Occipital lobe (tissue), 2 donors: ENCODE data around the gene PBX1. TPM values are rescaled to one million over a fixed set of nuclear protein-coding genes. Genes with fewer than 3 reads are reported as not detected.

Experiments
- DNase-seq: peaks from one replicate; lab custom pipeline; 2025; lab: John Stamatoyannopoulos, UW
- total RNA-seq: library from RNA; depleted of rRNA; stranded (reverse); fragments of >200 nt; gene quantifications from one replicate; pipeline ENCODE4 v1.2.3, GENCODE V29; 2014

Gene PBX1
- total RNA-seq, 1 donor from 2014 or later = 169 TPM

DNA sequence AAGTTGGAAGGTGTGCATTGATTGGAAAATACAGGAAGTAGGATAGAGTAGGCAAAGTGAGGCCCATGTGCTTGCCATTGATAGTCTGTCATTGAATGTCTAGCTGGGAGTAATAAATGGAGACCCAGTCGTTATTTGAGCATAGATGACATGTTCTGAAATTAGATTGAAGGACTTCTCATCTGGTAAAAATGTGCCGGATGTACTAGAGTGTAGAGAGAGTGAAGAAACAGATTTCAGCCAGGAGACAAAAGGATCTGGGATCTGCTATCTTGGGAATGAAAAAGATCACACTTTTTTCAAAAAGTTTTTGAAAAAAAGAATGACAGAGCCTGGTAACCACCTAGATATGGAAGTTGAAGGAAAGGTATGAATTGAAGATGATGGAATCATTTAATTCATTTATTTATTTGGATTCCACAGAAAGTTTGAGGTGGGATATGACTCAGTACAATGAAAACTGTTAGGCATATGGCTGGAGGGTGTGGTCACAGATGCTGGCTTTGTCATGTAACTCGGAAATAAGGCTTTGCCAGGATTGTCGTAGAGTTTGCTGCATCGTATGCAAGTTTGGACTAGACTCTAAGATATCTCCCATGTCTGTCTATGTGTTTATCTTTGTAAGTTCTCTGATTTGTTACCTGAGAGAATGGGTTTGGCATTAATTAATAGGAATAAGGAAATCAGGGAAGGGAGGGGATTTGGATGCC is 137.1 kb downstream of the PBX1 start:
- DNase-seq = no peak

DNA sequence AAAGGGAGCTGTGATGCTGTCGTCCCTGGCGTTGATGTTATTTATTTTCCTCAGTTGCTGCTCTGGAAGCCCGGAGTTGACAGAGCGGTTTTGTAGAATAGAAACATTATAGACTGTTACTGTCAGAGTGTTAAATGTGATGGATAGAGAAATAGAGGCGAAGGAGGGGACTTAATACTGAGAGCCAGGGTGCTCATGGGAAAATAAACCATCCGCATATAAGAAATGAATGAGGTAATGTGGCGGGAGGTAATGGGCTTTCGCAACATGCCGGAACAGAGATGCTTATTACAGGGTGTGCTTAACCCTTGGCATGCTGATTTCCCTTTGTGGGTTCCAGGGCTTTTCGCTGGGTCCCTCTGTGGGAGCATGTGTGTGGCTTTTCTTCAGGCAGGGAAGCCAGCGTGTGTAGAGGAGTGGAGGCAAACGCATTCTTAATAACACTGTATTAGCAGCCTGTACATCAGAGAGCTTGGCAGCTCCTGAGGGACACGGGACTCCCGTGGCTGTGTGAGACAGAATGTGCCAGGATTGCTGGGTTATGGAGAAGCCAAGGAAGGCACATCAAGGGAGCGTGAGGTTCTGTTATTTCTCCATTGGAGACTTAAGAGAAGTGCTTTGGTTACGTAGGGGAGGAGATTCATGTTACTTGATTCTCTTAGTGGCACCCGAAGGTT is 141.0 kb downstream of the PBX1 start:
- DNase-seq = peak; percentile 33

DNA sequence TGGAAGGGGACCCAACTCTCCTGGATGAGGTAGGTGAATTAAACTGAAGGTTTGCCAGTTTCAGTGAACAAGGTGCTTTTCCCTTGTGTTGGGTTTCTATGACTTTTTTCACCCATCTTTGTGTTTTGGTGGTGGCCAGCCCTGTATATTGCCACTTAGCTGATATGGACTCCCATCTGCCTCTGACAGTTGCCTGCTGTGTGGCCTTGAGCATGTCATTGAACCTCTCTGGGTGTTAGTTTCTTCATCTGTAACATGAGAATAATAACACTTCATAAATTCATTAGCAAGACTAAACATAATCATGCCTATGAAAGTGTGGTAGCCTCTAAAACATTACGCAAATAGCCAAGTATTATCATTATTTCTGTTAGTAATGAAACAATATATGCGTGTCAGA is 141.7 kb downstream of the PBX1 start:
- no peak for DNase-seq

DNA sequence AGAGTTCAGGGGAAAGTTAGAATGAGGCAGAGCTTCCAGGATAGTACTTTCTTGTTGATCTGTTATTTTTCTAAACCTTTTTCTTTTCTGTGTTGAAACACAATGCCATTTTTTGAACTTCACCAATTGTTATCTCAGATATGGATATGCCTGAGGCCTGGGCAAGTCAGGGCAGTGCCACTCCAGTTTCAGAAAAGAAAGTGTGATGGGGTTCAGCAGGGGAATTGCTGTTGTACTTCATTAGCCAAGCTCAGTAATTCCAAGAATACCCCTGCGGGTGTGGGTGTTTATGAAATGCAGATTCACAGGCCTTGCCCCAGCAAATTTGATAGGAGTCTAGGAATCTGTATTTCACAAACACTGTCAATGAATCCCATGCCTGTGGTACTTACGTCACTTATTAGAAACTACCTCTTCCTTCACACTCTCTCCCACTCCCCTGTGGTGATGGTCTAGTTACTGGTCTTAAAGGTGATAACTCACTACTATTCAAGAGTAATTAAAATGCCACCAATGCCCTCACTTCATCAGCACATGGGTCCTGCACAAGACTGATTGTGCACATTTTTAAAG is 142.3 kb downstream of the PBX1 start:
- DNase-seq = no peak

DNA sequence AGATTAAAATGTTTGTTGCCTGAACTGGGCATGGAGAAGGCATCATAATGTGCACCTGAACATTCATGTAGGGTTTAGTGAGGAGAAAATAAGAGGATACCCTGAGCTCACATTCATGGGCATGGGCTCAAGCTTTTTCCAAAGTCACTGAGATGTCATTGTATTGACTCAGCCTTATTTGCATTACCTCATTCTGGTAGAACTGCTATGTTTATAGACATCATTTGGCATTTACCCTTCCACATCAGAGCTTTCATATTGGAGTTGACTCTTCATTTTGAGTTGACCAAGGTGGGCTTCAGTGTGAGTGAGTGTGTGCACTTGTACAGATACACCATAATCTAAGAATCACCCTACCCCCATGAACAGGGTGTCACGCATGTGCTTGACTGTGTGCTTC is 143.2 kb downstream of the PBX1 start:
- no peak for DNase-seq

DNA sequence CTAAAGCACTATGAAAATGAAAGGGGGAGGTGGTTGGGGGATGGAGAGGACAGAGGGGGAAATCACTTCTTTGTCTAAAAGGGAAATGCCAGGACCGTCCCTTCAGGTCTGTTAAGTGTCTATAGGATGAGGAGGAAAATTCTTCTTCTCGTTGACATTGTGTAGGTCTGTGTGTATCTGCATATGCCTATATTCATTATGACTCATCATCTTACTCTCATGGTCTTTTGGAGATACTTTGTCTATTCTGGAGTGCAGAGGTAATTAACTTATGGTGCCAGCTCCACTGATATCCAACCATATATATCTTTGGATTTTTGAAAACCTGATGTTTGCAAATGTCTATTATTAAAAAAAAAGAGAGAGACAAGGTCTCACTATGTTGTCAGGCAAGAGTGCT is 143.7 kb downstream of the PBX1 start:
- no peak for DNase-seq

DNA sequence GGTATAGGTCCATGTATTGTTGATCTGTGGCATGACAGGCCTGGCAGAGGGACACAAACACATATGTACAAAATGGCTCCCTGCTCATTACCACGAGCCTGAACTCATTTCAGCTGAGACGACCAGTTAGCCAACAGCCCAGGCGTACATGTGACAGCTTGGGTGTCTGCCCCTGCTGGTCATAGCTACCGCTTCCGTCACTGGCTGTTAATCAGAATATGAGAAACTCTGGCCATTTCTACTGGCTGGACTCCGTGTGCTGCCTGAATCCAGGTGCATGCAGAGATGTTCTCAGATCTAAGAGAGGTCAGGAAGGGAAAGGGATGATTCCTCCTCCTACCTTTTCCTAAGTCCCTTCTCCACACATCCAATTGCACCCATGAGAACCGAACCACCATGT is 144.5 kb downstream of the PBX1 start:
- DNase-seq = no peak

DNA sequence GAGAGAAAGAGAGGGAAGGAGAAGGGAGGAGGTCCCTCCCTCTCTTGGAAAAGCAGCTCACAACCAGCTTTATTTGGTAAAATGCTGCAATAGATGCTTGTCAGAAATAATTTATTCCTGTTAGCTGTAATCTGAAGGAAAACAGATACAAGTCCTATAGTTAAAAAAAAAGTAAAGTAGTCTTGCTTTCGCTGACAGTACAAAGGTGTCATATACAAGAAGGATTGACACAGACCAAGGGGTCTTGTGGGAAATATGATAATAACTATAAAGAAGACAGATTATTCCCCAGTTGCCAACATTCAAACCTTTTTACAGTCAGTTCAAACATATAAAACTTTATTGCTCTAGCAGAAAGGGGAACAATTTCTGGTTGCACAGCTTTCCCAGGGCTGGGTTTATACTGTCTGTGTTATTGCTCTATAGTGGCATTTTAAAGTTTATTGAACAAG is 145.0 kb downstream of the PBX1 start:
- no peak for DNase-seq

DNA sequence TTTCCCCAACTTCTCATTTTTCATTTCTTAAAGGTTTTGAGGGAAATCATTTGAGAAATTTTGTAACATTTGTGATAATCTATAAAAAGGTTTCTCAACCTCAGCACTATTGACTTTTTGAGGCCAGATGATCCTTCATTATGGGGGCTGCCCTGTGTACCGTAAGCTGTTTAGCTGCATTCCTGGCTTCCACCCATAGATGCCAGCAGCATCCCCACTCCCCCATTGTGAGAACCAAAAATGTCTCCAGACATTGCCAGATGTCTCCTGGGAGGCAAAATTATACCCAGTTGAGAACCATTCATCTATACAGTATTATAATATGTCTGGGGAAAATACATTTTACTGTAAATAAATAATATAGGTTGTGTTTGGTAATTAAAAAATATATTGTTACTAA is 146.0 kb downstream of the PBX1 start:
- no peak for DNase-seq

DNA sequence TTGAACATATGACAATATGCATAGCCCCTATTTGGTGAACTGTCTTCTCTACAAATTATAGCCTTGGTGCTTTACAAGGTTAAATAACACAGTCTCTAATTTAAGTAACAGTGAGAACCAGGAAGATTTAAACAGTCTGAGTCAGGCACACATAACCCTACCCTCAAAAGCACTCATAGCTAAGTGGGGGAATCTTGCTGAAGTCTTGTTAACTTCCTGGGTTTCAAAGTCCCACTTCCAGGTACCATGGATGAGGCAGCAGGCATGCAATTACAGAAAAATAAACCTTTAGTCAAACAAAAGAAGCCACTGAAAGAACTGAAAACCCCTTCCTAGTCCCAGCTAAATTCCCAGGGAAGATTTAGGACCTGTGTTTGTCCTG is 147.6 kb downstream of the PBX1 start:
- no peak for DNase-seq

DNA sequence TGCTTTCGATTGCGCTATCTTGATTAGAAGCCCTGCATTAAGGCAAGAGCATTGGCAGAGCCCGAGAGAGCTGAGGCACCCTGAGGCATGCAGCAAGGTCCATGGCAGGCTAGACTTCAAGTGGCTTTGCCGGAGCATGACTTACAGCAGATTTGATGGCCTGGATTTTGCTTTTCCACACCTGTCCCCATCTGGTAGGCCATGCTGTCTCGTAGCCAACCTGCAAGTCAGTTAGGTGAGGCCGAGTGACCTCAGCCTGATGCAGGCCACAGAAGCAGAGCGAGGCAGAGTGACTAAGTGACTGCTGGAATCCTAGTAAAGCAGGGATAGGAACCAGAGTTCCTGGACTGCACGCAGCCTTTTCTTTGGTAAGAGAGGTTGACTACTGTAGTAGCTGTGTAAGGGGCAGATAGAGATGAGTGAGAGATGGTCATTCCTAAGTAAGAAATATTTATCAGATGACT is 148.9 kb downstream of the PBX1 start:
- no peak for DNase-seq

DNA sequence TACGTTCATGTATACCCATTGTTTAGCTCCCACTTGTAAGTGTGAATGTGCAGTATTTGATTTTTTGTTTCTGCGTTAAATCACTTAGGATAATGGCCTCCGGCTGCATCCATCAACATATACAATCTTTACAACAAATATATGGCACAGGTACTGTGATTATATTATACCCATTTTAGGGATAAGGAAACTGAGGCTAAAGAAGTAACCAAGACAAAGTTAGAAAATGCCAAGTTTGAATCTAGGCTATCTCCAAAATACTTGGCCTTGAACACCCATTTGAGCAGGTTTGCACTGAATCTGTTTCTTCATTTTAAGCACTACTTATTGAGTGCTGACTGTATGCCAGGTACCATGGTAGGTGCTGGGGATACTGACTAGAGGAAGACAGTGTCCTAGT is 149.6 kb downstream of the PBX1 start:
- no peak for DNase-seq

DNA sequence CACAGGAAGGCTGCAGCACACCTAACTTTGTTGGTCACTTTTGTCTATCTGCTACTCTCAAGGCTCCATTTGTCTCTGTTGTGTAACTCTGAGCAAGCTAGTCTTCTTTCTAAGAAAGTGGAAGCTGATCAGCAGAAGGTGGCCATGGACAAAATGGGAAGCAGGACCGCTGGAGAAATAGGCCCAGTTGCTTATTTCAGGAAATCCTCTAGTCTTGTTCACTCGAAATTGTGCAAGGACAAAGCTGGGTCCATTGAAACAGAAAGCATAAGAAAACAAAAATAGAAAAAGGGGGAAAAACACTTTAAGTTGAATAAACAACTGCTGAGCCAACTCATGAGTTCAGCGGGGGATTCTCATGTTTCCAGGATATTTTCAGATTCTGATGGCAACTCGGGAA is 150.1 kb downstream of the PBX1 start:
- DNase-seq = no peak

DNA sequence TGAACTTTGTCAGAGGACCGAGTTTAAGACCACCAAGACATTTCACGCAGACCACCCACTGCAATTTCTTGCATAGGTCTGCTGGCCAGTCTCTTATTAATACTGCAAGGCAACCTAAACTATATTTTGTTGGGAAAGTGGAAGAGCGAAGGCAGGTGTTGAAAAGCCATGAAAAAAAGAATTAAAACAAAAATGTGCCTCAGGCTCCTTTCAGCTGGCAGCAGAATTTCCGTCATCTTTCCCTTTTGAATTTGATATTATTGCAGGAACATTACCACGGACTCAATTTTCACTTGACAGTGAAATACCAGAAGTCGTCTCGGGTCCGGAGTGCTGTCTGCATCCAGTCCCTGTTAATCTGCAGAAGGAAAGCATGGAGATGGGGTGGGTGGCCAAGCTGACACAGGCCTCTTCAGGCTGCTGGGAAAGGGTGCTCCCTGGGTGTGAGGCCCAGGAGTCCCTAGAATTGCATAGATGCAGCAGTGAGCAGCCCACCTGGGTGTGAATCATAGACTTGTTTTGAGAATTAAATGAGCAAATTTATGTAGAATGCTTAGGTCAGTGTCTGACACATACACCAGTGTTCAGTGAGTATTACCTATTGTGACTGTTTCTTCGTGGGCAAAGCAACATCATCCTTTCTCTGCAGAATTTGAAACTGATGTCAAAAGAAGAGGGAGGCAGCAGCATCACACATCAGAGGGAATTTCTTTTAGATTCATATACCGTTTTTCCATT is 150.7 kb downstream of the PBX1 start:
- DNase-seq = no peak

DNA sequence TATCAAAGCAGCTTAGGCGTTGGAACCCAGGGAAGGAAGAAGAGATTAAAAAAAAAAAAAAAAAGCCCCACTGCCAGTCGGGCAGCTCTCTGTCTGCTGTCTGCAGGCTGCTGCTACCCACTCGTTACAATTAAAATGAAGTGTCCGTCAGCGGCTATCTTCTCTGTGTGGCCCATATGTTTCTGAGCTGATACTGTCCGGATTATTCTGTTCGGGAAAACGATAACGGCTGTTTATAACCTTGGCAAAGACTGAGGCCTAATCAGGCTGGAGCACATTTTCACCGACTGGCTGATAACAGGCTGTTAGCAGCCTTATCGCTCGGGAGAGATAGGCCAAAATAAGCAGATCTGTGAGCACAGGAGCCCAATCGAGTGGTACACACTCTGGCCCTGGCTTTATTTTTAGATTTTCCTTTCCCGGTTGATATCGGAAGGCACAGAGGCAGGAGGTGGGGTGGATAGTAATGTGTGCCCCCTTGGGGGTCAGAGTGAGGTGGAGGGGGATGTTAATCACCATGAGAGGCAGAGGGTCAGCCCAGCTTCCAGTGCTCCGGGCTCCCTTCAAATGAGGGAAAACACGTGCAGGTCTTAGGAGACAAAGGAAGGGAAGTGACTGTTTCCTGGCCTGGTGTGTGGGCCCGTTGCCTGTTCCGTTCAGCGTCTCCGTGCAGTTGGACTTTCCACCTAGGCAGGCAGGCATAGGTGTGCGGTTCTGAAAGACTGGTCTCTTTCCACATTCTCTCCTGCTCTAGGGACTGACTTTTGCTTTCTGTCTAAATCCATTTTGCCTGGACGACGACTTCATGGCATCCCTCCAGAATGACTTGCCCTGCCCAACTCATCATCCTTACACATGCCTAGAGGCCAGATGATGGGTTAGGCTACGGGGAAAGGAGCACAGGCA is 153.4 kb downstream of the PBX1 start:
- DNase-seq = no peak

DNA sequence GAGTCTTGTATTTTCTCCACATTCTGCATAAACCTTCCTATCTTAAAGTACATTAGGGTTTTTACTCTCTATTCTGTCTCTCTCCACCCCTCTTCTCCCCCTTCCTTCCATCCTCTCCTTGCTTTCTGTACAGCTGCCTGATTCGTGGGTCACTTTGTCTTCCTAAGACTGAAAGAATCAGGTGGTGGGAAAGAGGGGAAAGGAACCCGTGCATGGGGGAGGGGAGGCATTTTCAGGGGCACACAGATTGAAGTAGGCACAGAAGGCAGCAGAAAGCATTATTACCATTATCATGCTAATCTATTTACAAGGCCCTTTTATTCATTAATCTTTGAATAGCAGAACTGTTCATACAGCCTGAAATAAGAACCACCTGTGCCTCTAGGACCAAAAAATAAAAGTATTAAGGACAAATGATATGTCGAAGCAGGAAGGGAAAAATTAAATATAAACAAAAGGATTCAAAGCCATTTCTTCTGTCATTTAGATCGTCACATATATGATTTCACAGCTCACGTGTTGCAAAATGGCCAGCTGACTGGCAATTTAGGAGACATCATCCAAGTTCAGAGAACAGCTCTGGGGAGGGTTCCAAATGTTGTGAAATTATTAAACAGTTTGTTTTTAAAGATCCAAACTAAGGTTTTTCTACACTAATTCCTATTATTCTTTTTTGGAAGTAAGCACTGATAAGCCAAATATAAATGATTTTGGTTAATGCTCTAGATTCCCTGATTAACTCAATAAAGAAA is 154.6 kb downstream of the PBX1 start:
- DNase-seq = no peak

DNA sequence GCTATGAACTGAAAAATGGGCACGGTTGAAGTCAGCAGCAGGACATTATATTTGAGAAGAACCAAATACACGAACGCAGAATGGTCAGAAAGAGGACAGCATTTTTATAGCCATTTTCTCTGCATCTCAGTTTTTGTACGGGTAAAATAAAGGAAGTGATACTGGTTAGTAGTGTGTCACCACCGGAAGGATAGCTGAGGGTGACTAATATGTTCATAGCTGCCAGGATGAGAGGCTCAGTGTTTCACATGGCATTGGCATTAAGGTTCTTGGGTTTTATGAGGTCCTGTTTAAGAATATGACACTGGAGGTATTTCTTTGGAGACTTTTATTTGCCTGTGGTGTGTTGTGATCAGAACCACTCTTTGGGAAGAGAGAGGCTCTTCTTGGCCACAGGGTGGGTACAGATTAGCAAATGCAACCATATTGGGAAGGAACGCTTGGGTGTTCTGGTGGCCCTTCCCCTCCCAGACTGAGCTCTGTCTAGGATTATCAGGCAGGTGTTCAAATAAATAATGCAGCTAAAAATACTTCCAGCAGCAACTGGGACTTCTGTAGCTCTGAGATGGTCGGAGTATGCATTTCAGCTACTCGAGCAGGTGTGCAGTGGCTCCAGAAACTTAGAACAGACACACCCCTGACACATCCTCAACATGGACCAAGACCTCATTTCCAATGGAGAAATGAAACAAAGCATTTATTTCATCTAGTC is 158.2 kb downstream of the PBX1 start:
- no peak for DNase-seq

DNA sequence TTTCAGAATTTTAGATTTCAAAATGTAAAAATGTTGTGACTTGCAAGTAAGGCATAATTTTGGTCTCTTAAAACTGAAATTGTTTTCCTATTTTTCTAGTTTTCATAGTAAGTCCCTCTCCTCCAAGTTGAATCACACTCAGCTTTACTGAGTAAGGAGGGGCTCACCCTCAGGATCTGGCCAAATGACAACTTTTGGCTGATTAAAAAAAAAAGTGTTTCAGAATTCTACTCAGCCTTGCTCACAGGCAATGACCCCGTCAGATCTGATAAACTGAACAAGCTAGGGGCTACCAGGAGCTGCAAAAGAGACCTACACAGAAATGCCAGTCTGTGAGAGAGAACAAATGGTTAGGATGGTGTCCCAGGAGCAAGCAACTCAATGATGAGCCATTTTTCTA is 159.8 kb downstream of the PBX1 start:
- no peak for DNase-seq

DNA sequence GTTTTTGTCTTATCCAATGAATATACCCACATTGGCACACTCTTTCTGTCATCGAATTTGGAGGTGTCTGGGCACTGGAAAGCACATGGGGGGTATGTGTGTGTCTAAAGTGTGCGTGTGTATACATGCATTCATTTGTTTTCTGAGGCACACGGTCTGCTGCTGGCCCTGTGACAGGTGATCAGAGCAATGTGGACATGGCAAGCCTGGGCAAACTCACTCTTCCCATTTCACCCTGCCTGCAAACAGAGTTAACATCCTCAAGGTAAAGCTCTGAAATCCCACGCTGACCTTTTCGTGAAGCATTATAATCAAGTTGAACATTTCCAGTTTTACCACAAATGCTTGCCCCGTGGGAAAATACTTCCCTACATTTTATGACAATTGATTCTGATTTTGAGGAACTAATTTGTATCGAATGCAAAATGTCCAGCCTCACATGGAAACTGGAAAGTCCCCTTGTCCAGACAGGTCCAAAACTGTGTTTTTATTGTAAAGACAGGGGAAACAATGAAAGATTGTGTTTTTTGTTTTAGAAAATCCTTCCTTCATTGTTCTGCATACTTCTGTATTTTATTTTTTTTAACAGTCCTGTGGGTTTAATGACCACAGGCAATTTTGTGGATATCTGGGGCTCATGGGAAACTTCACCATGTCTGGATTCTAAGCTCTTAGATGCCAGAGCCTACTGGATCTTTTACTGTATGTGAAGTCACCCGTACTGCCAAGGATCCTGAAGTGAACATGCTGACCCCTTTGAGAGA is 160.9 kb downstream of the PBX1 start:
- DNase-seq = no peak
